ENCODE results near the gene SLC5A2.

Gene SLC5A2

GRCh38 chr16:31508706-31509195, 25.8 kb downstream of the SLC5A2 start:
- peak overlapping the region; percentile 7; the same call in 1 of the 2 replicates for H3K27ac ChIP-seq (ENCODE audit: low read depth, low read length)

GRCh38 chr16:31513126-31513525, 30.2 kb downstream of the SLC5A2 start:
- H3K9me2 ChIP-seq (replicated peaks; ENCODE audit: control insufficient read depth, low read length), result no peaks in the 10 kb centered on the region
- H3K27ac ChIP-seq (ENCODE audit: low read depth, low read length), result no peak overlapping the region
- no peaks in the 10 kb centered on the region for H3F3A ChIP-seq (ENCODE audit: control insufficient read depth, insufficient read depth)
- peaks cover 9% of the 10 kb centered on the region for H3K9me3 ChIP-seq (ENCODE audit: control insufficient read depth, insufficient read depth, low read length)
- no peaks in the 10 kb centered on the region for H4K20me1 ChIP-seq (ENCODE audit: control insufficient read depth, insufficient read depth, low read depth, low read length)
- H3K4me3 ChIP-seq (ENCODE audit: low read length), result no peak overlapping the region
- peaks cover 6% of the 10 kb centered on the region for H3K79me2 ChIP-seq (ENCODE audit: control insufficient read depth, low read length)
- H3K36me3 ChIP-seq (ENCODE audit: control insufficient read depth, low read length), result no peaks in the 10 kb centered on the region
- no peak for TF ChIP-seq CTCF (IDR thresholded peaks at IDR 0.05; ENCODE audit: low read depth, low read length, poor library complexity, severe bottlenecking)
- no peak for TF ChIP-seq EZH2phosphoT487 (IDR thresholded peaks at IDR 0.05; ENCODE audit: borderline replicate concordance, low read length)
- H3K4me1 ChIP-seq (ENCODE audit: control insufficient read depth, low read length), result peaks cover 10% of the 10 kb centered on the region
- H3K4me2 ChIP-seq (ENCODE audit: low read length), result no peak overlapping the region
- H3K27me3 ChIP-seq (ENCODE audit: control insufficient read depth, low read length), result no peaks in the 10 kb centered on the region

More at GRCh38 chr16:31508706-31509195, 25.8 kb downstream of the SLC5A2 start:
- H4K20me1 ChIP-seq (ENCODE audit: control insufficient read depth, insufficient read depth, low read depth, low read length), result no peaks in the 10 kb centered on the region
- H3K79me2 ChIP-seq (ENCODE audit: control insufficient read depth, low read length), result peaks cover 20% of the 10 kb centered on the region
- peaks cover 9% of the 10 kb centered on the region for H3K9me3 ChIP-seq (ENCODE audit: control insufficient read depth, insufficient read depth, low read length)
- no peaks in the 10 kb centered on the region for H3K27me3 ChIP-seq (ENCODE audit: control insufficient read depth, low read length)
- TF ChIP-seq EZH2phosphoT487 (IDR thresholded peaks at IDR 0.05; ENCODE audit: borderline replicate concordance, low read length), result no peak
- TF ChIP-seq CTCF (IDR thresholded peaks at IDR 0.05; ENCODE audit: low read depth, low read length, poor library complexity, severe bottlenecking), result no peak
- peaks cover 7% of the 10 kb centered on the region for H3F3A ChIP-seq (ENCODE audit: control insufficient read depth, insufficient read depth)
- H3K4me1 ChIP-seq (ENCODE audit: control insufficient read depth, low read length), result peaks cover 33% of the 10 kb centered on the region
- H3K4me3 ChIP-seq (ENCODE audit: low read length), result peak overlapping the region; percentile 96
- H3K36me3 ChIP-seq (ENCODE audit: control insufficient read depth, low read length), result peaks cover 6% of the 10 kb centered on the region; the same call in 1 of the 2 replicates
- H3K4me2 ChIP-seq (ENCODE audit: low read length), result peak overlapping the region; percentile 85
- no peaks in the 10 kb centered on the region for H3K9me2 ChIP-seq (replicated peaks; ENCODE audit: control insufficient read depth, low read length)

GRCh38 chr16:31513884-31514283, 31.0 kb downstream of the SLC5A2 start:
- TF ChIP-seq EZH2phosphoT487 (IDR thresholded peaks at IDR 0.05; ENCODE audit: borderline replicate concordance, low read length), result no peak
- no peak for TF ChIP-seq CTCF (IDR thresholded peaks at IDR 0.05; ENCODE audit: low read depth, low read length, poor library complexity, severe bottlenecking)
- no peak overlapping the region for H3K27ac ChIP-seq (ENCODE audit: low read depth, low read length)
- H3K27me3 ChIP-seq (ENCODE audit: control insufficient read depth, low read length), result no peaks in the 10 kb centered on the region
- no peaks in the 10 kb centered on the region for H3K9me2 ChIP-seq (replicated peaks; ENCODE audit: control insufficient read depth, low read length)
- H3K9me3 ChIP-seq (ENCODE audit: control insufficient read depth, insufficient read depth, low read length), result peaks cover 9% of the 10 kb centered on the region
- H3K4me3 ChIP-seq (ENCODE audit: low read length), result no peak overlapping the region
- peaks cover 8% of the 10 kb centered on the region for H3K4me1 ChIP-seq (ENCODE audit: control insufficient read depth, low read length)
- no peak overlapping the region for H3K4me2 ChIP-seq (ENCODE audit: low read length)
- peaks cover under 1% of the 10 kb centered on the region; the same call in 1 of the 2 replicates for H3K79me2 ChIP-seq (ENCODE audit: control insufficient read depth, low read length)
- H4K20me1 ChIP-seq (ENCODE audit: control insufficient read depth, insufficient read depth, low read depth, low read length), result no peaks in the 10 kb centered on the region
- no peaks in the 10 kb centered on the region for H3K36me3 ChIP-seq (ENCODE audit: control insufficient read depth, low read length)
- H3F3A ChIP-seq (ENCODE audit: control insufficient read depth, insufficient read depth), result no peaks in the 10 kb centered on the region
